HCT116 (cell line): ENCODE measurements around the gene TBC1D2. TPM values are rescaled to one million over a fixed set of nuclear protein-coding genes. Genes with fewer than 3 reads are reported as not detected.

Experiments
- ATAC-seq: fragments of 200-7000 bp; cut with Tn5 transposase; 2 replicates; pipeline ENCODE4 v1.9.1; 2020; ENCODE audit warnings: mild to moderate bottlenecking, moderate library complexity
- BruUV-seq: library from RNA; stranded (reverse); fragments of 400-500 nt; replicated peaks from 2 replicates; lab custom pipeline; 2021; lab: Mats Ljungman, UMichigan
- CTCF ChIA-PET: fragments of 300-600 bp; sonication (Branson Sonifier 250); formaldehyde crosslinking; loops from one replicate; lab custom pipeline; 2021; ENCODE audit warnings: antibody characterized with exemption; lab: Charles Lee
- POLR2A ChIA-PET: fragments of 300-600, 350-600 bp; sonication (Branson Sonifier 250); formaldehyde crosslinking; loops from one replicate; lab custom pipeline; 2021; ENCODE audit warnings: antibody characterized with exemption; lab: Charles Lee
- RAD21 ChIA-PET, 2 experiments: fragments of 300-600 bp; sonication (Branson Sonifier 250); formaldehyde crosslinking; loops; one replicate each; lab custom pipeline; 2023; ENCODE audit warnings: low total read pairs in 2 of 2; ENCODE audit not compliant: uncharacterized antibody in 2 of 2, unreplicated experiment in 2 of 2, low non-redundant PET in 1 of 2; lab: Charles Lee
- DNase-seq: peaks from one replicate; pipeline ENCODE4 v3.0.0-alpha.2; 2010; ENCODE audit warnings: low read depth, low spot score
- H2AFZ ChIP-seq: fragments of 200-600 bp; shearing (Covaris generic), sonication (generic); 2 replicates; pipeline ENCODE4 v1.6.1; 2017; ENCODE audit warnings: low read depth, mixed run types, mixed read lengths, antibody characterized with exemption, low read length; ENCODE audit not compliant: poor library complexity, severe bottlenecking
- H3K27ac ChIP-seq: 2 replicates; pipeline ENCODE4 v1.5.1; 2012; ENCODE audit warnings: low read depth, low read length
- H3K27me3 ChIP-seq: fragments of 200-600 bp; sonication (generic); 2 replicates; pipeline ENCODE4 v1.6.1; 2016; ENCODE audit warnings: mixed run types, low read length, mixed read lengths; ENCODE audit not compliant: insufficient read depth
- H3K36me3 ChIP-seq, 2 experiments: fragments of 200-500 bp in 1 of 2; fragments of 200-600 bp in 1 of 2; sonication (Bioruptor generic) in 1 of 2; sonication (generic) in 1 of 2; 2 replicates each; pipeline versions ENCODE4 v1.5.1 to v1.6.1; 2014 to 2016; ENCODE audit warnings: low read length in 2 of 2, inconsistent platforms in 1 of 2, mixed read lengths in 1 of 2, mixed run types in 1 of 2; ENCODE audit not compliant: insufficient read depth in 2 of 2, control insufficient read depth in 1 of 2
- H3K4me1 ChIP-seq, 2 experiments: fragments of 200-600 bp in 1 of 2; sonication (generic) in 1 of 2; 2 replicates each; pipeline versions ENCODE4 v1.5.1 to v1.6.1; 2012 to 2017; ENCODE audit warnings: low read length in 2 of 2, inconsistent platforms in 1 of 2, mild to moderate bottlenecking in 1 of 2, mixed read lengths in 1 of 2, mixed run types in 1 of 2, moderate library complexity in 1 of 2; ENCODE audit not compliant: insufficient read depth in 2 of 2, control insufficient read depth in 1 of 2
- H3K4me2 ChIP-seq: fragments of 200-600 bp; sonication (generic); 2 replicates; pipeline ENCODE4 v1.6.1; 2017; ENCODE audit warnings: mixed run types, low read length, mixed read lengths
- H3K4me3 ChIP-seq, 2 experiments: fragments of 200-600 bp in 1 of 2; sonication (generic) in 1 of 2; replicated peaks in 1 of 2; 2 replicates each; pipeline ENCODE4 v1.5.1; 2011 to 2016; ENCODE audit warnings: low read length in 2 of 2, control low read depth in 1 of 2, low read depth in 1 of 2, mild to moderate bottlenecking in 1 of 2, mixed read lengths in 1 of 2, mixed run types in 1 of 2
- H3K79me2 ChIP-seq: fragments of 200-600 bp; sonication (generic); 2 replicates; pipeline ENCODE4 v1.6.1; 2017; ENCODE audit warnings: mild to moderate bottlenecking, mixed run types, low read length, moderate library complexity, mixed read lengths; ENCODE audit not compliant: insufficient read depth
- H3K9ac ChIP-seq: fragments of 200-600 bp; sonication (generic); 2 replicates; pipeline ENCODE4 v1.6.1; 2016; ENCODE audit warnings: low read length, mixed read lengths
- H3K9me2 ChIP-seq: fragments of 200-600 bp; sonication (generic), shearing (Covaris generic); 2 replicates; pipeline ENCODE4 v1.6.1; 2017; ENCODE audit warnings: mixed run types, mild to moderate bottlenecking, moderate library complexity; ENCODE audit not compliant: insufficient read depth
- H3K9me3 ChIP-seq, 2 experiments: fragments of 200-500 bp in 1 of 2; fragments of 200-600 bp in 1 of 2; sonication (Bioruptor generic) in 1 of 2; sonication (generic) in 1 of 2; 2 replicates each; pipeline ENCODE4 v1.6.1; 2014 to 2017; ENCODE audit warnings: low read length in 2 of 2, mixed read lengths in 2 of 2, inconsistent platforms in 1 of 2, low read depth in 1 of 2, mild to moderate bottlenecking in 1 of 2, mixed run types in 1 of 2, moderate library complexity in 1 of 2; ENCODE audit not compliant: control insufficient read depth in 1 of 2, insufficient read depth in 1 of 2
- H4K20me1 ChIP-seq: fragments of 200-600 bp; sonication (generic), shearing (Covaris generic); 2 replicates; pipeline ENCODE4 v1.6.1; 2017; ENCODE audit warnings: mixed run types, mild to moderate bottlenecking, moderate library complexity; ENCODE audit not compliant: insufficient read depth
- CBX3 ChIP-seq: IDR thresholded peaks from 2 replicates; pipeline ENCODE4 v1.6.1; 2012; ENCODE audit warnings: low read depth
- EGR1 ChIP-seq: IDR thresholded peaks from 2 replicates; pipeline ENCODE4 v1.6.1; 2012; ENCODE audit warnings: low read depth
- ELF1 ChIP-seq: IDR thresholded peaks from 2 replicates; pipeline ENCODE4 v1.6.1; 2012; ENCODE audit warnings: low read depth, borderline replicate concordance
- EZH2 ChIP-seq: fragments of 200-600 bp; sonication (generic); IDR thresholded peaks from 2 replicates; pipeline ENCODE4 v1.6.1; 2017; ENCODE audit warnings: antibody characterized with exemption, mixed run types
- POLR2A ChIP-seq: IDR thresholded peaks from 2 replicates; pipeline ENCODE4 v1.7.0; 2011; ENCODE audit warnings: borderline replicate concordance; ENCODE audit not compliant: insufficient read depth, insufficient read length; ENCODE audit errors: extremely low read depth
- RAD21 ChIP-seq: IDR thresholded peaks from 2 replicates; pipeline ENCODE4 v1.6.1; 2012; ENCODE audit warnings: low read depth, mild to moderate bottlenecking
- SIN3A ChIP-seq: IDR thresholded peaks from 2 replicates; pipeline ENCODE4 v1.6.1; 2012; ENCODE audit warnings: low read depth
- SP1 ChIP-seq: IDR thresholded peaks from 2 replicates; pipeline ENCODE4 v1.6.1; 2012; ENCODE audit warnings: low read depth
- YY1 ChIP-seq: IDR thresholded peaks from 2 replicates; pipeline ENCODE4 v1.6.1; 2011; ENCODE audit warnings: low read length, low read depth, moderate library complexity, mild to moderate bottlenecking; ENCODE audit not compliant: insufficient replicate concordance; ENCODE audit errors: extremely low read depth
- ZFX ChIP-seq: fragments of 450-650 bp; IDR thresholded peaks from 2 replicates; pipeline ENCODE4 v1.6.1; 2017
- intact Hi-C: fragments of 100-400 bp; cut with micrococcal nuclease; formaldehyde crosslinking; loops from 2 replicates; pipeline ENCODE4 v1.10.0; 2022
- total RNA-seq: library from RNA; stranded (reverse); gene quantifications from one replicate; pipeline ENCODE4 v1.2.1, GENCODE V29; 2021; ENCODE audit not compliant: unreplicated experiment
- TF ChIP-seq, protein P1 (sequence below): IDR thresholded peaks from 2 replicates; pipeline ENCODE4 v1.6.1; 2012; ENCODE audit warnings: low read depth

Gene TBC1D2
- total RNA-seq, 1 experiment from 2014 or later, result 9.8 TPM

DNA sequence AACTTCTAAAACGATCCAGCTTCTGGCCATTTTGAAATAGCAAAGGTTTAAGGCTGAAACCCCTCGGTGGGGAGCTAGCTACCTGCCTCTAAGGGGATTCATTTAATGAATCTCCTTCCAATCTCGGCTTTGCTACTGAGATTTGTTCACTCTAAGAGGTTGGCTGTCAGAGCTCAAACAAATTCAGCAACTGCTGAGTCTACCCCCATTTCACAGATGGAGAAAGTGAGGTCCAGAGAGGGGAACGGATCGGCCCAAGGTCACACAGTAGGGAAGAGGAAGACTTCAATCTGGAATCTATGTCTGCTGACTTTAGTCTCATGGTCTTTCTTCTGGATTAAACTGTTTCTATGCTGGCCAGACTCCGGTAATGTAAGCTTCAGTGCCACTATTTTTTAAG lies 66.0 kb downstream of the TBC1D2 start:
- CTCF ChIA-PET, result no interaction called here
- H2AFZ ChIP-seq, result no peak overlapping the region
- intact Hi-C loops, result no loop called here
- no peaks in the 10 kb centered on the region for H3K9me3 ChIP-seq
- no peaks in the 10 kb centered on the region for H3K27me3 ChIP-seq
- TF ChIP-seq EZH2 (no peak), EGR1 (no peak), POLR2A (no peak), RAD21 (no peak), SIN3A (no peak), YY1 (no peak), CBX3 (no peak), SP1 (no peak), ELF1 (no peak), ZFX (no peak)
- TF ChIP-seq, protein P1, sequence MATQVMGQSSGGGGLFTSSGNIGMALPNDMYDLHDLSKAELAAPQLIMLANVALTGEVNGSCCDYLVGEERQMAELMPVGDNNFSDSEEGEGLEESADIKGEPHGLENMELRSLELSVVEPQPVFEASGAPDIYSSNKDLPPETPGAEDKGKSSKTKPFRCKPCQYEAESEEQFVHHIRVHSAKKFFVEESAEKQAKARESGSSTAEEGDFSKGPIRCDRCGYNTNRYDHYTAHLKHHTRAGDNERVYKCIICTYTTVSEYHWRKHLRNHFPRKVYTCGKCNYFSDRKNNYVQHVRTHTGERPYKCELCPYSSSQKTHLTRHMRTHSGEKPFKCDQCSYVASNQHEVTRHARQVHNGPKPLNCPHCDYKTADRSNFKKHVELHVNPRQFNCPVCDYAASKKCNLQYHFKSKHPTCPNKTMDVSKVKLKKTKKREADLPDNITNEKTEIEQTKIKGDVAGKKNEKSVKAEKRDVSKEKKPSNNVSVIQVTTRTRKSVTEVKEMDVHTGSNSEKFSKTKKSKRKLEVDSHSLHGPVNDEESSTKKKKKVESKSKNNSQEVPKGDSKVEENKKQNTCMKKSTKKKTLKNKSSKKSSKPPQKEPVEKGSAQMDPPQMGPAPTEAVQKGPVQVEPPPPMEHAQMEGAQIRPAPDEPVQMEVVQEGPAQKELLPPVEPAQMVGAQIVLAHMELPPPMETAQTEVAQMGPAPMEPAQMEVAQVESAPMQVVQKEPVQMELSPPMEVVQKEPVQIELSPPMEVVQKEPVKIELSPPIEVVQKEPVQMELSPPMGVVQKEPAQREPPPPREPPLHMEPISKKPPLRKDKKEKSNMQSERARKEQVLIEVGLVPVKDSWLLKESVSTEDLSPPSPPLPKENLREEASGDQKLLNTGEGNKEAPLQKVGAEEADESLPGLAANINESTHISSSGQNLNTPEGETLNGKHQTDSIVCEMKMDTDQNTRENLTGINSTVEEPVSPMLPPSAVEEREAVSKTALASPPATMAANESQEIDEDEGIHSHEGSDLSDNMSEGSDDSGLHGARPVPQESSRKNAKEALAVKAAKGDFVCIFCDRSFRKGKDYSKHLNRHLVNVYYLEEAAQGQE, result no peak
- H3K4me2 ChIP-seq, result no peak overlapping the region
- ATAC-seq (no peak), DNase-seq (no peak)
- H3K4me1 ChIP-seq, result peaks cover 4 to 33% of the 10 kb centered on the region in 2 experiments
- no peak overlapping the region for H3K4me3 ChIP-seq
- H3K9me2 ChIP-seq, result no peaks in the 10 kb centered on the region
- no TSS peak for BruUV-seq
- no peak overlapping the region for H3K27ac ChIP-seq
- no peaks in the 10 kb centered on the region for H3K36me3 ChIP-seq
- H4K20me1 ChIP-seq, result no peaks in the 10 kb centered on the region
- POLR2A ChIA-PET, result no interaction called here
- no peak overlapping the region for H3K9ac ChIP-seq
- no peaks in the 10 kb centered on the region for H3K79me2 ChIP-seq
- RAD21 ChIA-PET, result no interaction called here
